ENCODE results near the gene CCDC179.

- no peak for TF ChIP-seq KLF15 (CRISPR knock-in tag; IDR thresholded peaks at IDR 0.05; ENCODE audit: borderline replicate concordance)
- TF ChIP-seq ZNF572 (CRISPR knock-in tag; IDR thresholded peaks at IDR 0.05): no peak
- TF ChIP-seq, protein P1, sequence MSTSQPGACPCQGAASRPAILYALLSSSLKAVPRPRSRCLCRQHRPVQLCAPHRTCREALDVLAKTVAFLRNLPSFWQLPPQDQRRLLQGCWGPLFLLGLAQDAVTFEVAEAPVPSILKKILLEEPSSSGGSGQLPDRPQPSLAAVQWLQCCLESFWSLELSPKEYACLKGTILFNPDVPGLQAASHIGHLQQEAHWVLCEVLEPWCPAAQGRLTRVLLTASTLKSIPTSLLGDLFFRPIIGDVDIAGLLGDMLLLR (CRISPR knock-in tag; IDR thresholded peaks at IDR 0.05): no peak
- TF ChIP-seq ZBTB1 (CRISPR knock-in tag; IDR thresholded peaks at IDR 0.05; ENCODE audit: borderline replicate concordance): no peak
- no peak for TF ChIP-seq EZH2 (conservative IDR thresholded peaks at IDR 0.05; ENCODE audit: low read depth, low read length)
- TF ChIP-seq ZNF160 (CRISPR knock-in tag; IDR thresholded peaks at IDR 0.05): no peak
- TF ChIP-seq ZNF282 (IDR thresholded peaks at IDR 0.05; ENCODE audit: partially characterized antibody): no peak
- TF ChIP-seq FOXJ3 (CRISPR knock-in tag; IDR thresholded peaks at IDR 0.05; ENCODE audit: borderline replicate concordance): no peak
- TF ChIP-seq ASH2L (IDR thresholded peaks at IDR 0.05; ENCODE audit: insufficient read length, low read depth, low read length): no peak
- TF ChIP-seq NCOA1 (CRISPR knock-in tag; IDR thresholded peaks at IDR 0.05): no peak
- TF ChIP-seq POLR2AphosphoS5 (IDR thresholded peaks at IDR 0.05; ENCODE audit: low read depth, low read length): no peak
- no peak for TF ChIP-seq SRF (IDR thresholded peaks at IDR 0.05; ENCODE audit: low read depth, low read length)
These were observed 9.1 kb upstream of the CCDC179 start for GRCh38 chr11:22869325-22869724.
